ENCODE measurements around the gene NPC1.

DNA sequence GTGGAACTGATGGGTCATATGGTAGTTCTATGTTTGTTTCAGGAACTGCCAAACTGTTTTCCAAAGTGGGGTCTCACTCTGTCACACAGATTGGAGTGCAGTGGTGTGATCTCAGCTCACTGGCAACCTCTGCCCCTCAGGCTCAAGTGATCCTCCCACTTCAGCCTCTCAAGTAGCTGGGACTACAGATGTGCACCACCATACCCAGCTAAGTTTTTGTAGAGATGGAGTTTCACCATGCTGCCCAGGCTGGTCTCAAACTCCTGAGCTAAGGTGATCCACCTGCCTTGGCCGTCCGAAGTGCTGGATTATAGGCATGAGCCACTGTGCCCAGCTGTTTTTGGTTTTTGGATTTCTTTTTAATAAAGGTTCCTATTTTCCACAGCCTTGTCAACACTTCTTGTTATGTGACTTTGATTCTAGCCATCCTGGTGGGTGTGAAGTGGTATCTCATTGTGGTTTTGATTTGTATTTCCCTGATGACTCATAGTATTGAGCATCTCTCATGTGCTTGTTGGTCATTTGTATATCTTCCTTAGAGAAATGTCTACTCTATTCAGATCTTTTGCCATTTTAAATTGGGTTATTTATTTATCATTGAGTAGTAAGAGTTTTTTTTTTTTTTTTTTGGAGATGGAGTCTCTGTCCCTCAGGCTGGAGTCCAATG, 22.8 kb downstream of the NPC1 start:
- no peak for TF ChIP-seq POLR2A (IDR thresholded peaks at IDR 0.05; ENCODE audit: borderline replicate concordance, extremely low read depth, insufficient read depth, insufficient read length)
- no peak for TF ChIP-seq ELF1 (IDR thresholded peaks at IDR 0.05; ENCODE audit: borderline replicate concordance, low read depth)
- no peak for TF ChIP-seq POLR2AphosphoS5 (IDR thresholded peaks at IDR 0.05; ENCODE audit: low read depth, low read length)
- TF ChIP-seq EZH2phosphoT487 (IDR thresholded peaks at IDR 0.05; ENCODE audit: borderline replicate concordance): no peak
- TF ChIP-seq, protein P1, sequence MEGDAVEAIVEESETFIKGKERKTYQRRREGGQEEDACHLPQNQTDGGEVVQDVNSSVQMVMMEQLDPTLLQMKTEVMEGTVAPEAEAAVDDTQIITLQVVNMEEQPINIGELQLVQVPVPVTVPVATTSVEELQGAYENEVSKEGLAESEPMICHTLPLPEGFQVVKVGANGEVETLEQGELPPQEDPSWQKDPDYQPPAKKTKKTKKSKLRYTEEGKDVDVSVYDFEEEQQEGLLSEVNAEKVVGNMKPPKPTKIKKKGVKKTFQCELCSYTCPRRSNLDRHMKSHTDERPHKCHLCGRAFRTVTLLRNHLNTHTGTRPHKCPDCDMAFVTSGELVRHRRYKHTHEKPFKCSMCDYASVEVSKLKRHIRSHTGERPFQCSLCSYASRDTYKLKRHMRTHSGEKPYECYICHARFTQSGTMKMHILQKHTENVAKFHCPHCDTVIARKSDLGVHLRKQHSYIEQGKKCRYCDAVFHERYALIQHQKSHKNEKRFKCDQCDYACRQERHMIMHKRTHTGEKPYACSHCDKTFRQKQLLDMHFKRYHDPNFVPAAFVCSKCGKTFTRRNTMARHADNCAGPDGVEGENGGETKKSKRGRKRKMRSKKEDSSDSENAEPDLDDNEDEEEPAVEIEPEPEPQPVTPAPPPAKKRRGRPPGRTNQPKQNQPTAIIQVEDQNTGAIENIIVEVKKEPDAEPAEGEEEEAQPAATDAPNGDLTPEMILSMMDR (IDR thresholded peaks at IDR 0.05 in 2 of 3, conservative IDR thresholded peaks at IDR 0.05 in 1 of 3; ENCODE audit: borderline replicate concordance in 1 of 3, insufficient read depth in 1 of 3, low read depth in 2 of 3, low read length in 2 of 3): no peak
- TF ChIP-seq, protein P2, sequence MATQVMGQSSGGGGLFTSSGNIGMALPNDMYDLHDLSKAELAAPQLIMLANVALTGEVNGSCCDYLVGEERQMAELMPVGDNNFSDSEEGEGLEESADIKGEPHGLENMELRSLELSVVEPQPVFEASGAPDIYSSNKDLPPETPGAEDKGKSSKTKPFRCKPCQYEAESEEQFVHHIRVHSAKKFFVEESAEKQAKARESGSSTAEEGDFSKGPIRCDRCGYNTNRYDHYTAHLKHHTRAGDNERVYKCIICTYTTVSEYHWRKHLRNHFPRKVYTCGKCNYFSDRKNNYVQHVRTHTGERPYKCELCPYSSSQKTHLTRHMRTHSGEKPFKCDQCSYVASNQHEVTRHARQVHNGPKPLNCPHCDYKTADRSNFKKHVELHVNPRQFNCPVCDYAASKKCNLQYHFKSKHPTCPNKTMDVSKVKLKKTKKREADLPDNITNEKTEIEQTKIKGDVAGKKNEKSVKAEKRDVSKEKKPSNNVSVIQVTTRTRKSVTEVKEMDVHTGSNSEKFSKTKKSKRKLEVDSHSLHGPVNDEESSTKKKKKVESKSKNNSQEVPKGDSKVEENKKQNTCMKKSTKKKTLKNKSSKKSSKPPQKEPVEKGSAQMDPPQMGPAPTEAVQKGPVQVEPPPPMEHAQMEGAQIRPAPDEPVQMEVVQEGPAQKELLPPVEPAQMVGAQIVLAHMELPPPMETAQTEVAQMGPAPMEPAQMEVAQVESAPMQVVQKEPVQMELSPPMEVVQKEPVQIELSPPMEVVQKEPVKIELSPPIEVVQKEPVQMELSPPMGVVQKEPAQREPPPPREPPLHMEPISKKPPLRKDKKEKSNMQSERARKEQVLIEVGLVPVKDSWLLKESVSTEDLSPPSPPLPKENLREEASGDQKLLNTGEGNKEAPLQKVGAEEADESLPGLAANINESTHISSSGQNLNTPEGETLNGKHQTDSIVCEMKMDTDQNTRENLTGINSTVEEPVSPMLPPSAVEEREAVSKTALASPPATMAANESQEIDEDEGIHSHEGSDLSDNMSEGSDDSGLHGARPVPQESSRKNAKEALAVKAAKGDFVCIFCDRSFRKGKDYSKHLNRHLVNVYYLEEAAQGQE (IDR thresholded peaks at IDR 0.05; ENCODE audit: low read depth): no peak
- TF ChIP-seq, protein P3, sequence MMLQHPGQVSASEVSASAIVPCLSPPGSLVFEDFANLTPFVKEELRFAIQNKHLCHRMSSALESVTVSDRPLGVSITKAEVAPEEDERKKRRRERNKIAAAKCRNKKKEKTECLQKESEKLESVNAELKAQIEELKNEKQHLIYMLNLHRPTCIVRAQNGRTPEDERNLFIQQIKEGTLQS (IDR thresholded peaks at IDR 0.05): no peak
- no peak for TF ChIP-seq RAD21 (IDR thresholded peaks at IDR 0.05; ENCODE audit: low read depth)
- TF ChIP-seq, protein P4, sequence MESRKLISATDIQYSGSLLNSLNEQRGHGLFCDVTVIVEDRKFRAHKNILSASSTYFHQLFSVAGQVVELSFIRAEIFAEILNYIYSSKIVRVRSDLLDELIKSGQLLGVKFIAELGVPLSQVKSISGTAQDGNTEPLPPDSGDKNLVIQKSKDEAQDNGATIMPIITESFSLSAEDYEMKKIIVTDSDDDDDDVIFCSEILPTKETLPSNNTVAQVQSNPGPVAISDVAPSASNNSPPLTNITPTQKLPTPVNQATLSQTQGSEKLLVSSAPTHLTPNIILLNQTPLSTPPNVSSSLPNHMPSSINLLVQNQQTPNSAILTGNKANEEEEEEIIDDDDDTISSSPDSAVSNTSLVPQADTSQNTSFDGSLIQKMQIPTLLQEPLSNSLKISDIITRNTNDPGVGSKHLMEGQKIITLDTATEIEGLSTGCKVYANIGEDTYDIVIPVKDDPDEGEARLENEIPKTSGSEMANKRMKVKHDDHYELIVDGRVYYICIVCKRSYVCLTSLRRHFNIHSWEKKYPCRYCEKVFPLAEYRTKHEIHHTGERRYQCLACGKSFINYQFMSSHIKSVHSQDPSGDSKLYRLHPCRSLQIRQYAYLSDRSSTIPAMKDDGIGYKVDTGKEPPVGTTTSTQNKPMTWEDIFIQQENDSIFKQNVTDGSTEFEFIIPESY (IDR thresholded peaks at IDR 0.05; ENCODE audit: extremely low read depth, insufficient replicate concordance, low read length): no peak
- no peak for TF ChIP-seq TCF7L2 (IDR thresholded peaks at IDR 0.05; ENCODE audit: borderline replicate concordance, extremely low read depth, insufficient read depth, insufficient read length)
- TF ChIP-seq ZFX (IDR thresholded peaks at IDR 0.05): no peak
- no peak for TF ChIP-seq JUND (IDR thresholded peaks at IDR 0.05)
- TF ChIP-seq EZH2 (IDR thresholded peaks at IDR 0.05): no peak
- no peak for TF ChIP-seq CBX3 (IDR thresholded peaks at IDR 0.05; ENCODE audit: low read depth)
